A673 (cell line): ENCODE data around the gene SRSF12. TPM values are rescaled to one million over a fixed set of nuclear protein-coding genes. Genes with fewer than 3 reads are reported as not detected.

Source experiments
- BruUV-seq: library from RNA; stranded (reverse); fragments of 400-500 nt; replicated peaks from 2 replicates; lab custom pipeline; 2021; lab: Mats Ljungman, UMichigan
- CTCF ChIA-PET: fragments of 300-600 bp; sonication (Branson Sonifier 250); formaldehyde crosslinking; loops from one replicate; lab custom pipeline; 2022; ENCODE audit warnings: antibody characterized with exemption; lab: Charles Lee
- POLR2A ChIA-PET: fragments of 300-600 bp; sonication (Branson Sonifier 250); formaldehyde crosslinking; loops from one replicate; lab custom pipeline; 2022; ENCODE audit warnings: antibody characterized with exemption; ENCODE audit not compliant: low non-redundant PET; lab: Charles Lee
- DNase-seq: peaks from one replicate; pipeline ENCODE4 v3.0.0-alpha.2; 2015; ENCODE audit warnings: low spot score
- H3K27ac ChIP-seq: fragments of 200-600 bp; sonication (generic); 2 replicates; pipeline ENCODE4 v1.5.1; 2016; ENCODE audit warnings: mixed run types, low read depth, mild to moderate bottlenecking, mixed read lengths, antibody characterized with exemption, low read length; ENCODE audit not compliant: poor library complexity, severe bottlenecking
- H3K27me3 ChIP-seq: fragments of 200-600 bp; sonication (generic); replicated peaks from 2 replicates; pipeline ENCODE4 v1.6.1; 2017; ENCODE audit warnings: mixed run types, low read depth, mild to moderate bottlenecking, mixed read lengths, antibody characterized with exemption, low read length; ENCODE audit not compliant: insufficient read depth, poor library complexity
- H3K36me3 ChIP-seq: fragments of 200-600 bp; sonication (generic); 2 replicates; pipeline ENCODE4 v1.6.1; 2016; ENCODE audit warnings: mixed run types, mild to moderate bottlenecking, mixed read lengths, antibody characterized with exemption, low read length; ENCODE audit not compliant: insufficient read depth, poor library complexity, severe bottlenecking
- H3K4me1 ChIP-seq: fragments of 200-600 bp; sonication (generic); 2 replicates; pipeline ENCODE4 v1.6.1; 2017; ENCODE audit warnings: mixed run types, mild to moderate bottlenecking, mixed read lengths, antibody characterized with exemption, low read length; ENCODE audit not compliant: insufficient read depth, poor library complexity, severe bottlenecking
- H3K4me3 ChIP-seq: fragments of 200-600 bp; sonication (generic); 2 replicates; pipeline ENCODE4 v1.5.1; 2016; ENCODE audit warnings: low read depth, mixed run types, mild to moderate bottlenecking, mixed read lengths, low read length; ENCODE audit not compliant: poor library complexity, severe bottlenecking
- H3K9me3 ChIP-seq: fragments of 200-600 bp; sonication (generic); 2 replicates; pipeline ENCODE4 v1.6.1; 2016; ENCODE audit warnings: mixed run types, low read depth, mild to moderate bottlenecking, mixed read lengths, antibody characterized with exemption, low read length; ENCODE audit not compliant: poor library complexity, severe bottlenecking
- EZH2 ChIP-seq: fragments of 200-600 bp; sonication (generic); IDR thresholded peaks from 2 replicates; pipeline ENCODE4 v1.6.1; 2017; ENCODE audit warnings: borderline replicate concordance, low read depth, mild to moderate bottlenecking, mixed read lengths, antibody characterized with exemption, low read length; ENCODE audit not compliant: poor library complexity, severe bottlenecking
- intact Hi-C: fragments of 100-400 bp; cut with micrococcal nuclease; formaldehyde crosslinking; loops from one replicate; pipeline ENCODE4 v1.10.0; 2022; ENCODE audit not compliant: unreplicated experiment
- total RNA-seq: library from RNA; stranded (reverse); gene quantifications from 2 replicates; pipeline ENCODE4 v1.2.3, GENCODE V29; 2021
- TF ChIP-seq, protein P1 (sequence below): fragments of 300-800, 200-600 bp; sonication (generic); conservative IDR thresholded peaks from 2 replicates; pipeline ENCODE4 v1.5.1; 2017; ENCODE audit warnings: low read depth, mild to moderate bottlenecking, antibody characterized with exemption, low read length, moderate library complexity, mixed read lengths

The SRSF12 gene
- total RNA-seq, 1 experiment from 2014 or later, result 14.3 TPM

DNA sequence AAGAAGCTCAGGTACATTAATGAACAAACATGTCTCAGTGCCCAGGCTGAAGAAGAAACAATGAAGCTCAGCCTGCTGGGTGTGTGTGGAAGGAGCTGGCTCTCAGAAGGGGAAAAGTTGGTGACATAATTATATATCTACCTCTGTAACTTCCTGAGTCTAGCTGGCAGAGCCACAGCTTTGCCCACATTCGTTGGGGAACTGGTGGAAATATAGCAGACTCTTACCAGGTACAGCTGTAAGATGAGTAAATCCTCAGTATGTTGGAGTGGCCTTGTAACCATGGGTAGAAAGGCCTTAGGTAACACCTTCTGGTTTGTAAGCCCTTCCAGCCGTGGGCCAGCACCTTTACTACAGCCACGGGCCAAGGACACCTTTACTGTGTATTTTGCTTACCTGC is 67.2 kb downstream of the SRSF12 start:
- TF ChIP-seq EZH2, result no peak
- TF ChIP-seq, protein P1, sequence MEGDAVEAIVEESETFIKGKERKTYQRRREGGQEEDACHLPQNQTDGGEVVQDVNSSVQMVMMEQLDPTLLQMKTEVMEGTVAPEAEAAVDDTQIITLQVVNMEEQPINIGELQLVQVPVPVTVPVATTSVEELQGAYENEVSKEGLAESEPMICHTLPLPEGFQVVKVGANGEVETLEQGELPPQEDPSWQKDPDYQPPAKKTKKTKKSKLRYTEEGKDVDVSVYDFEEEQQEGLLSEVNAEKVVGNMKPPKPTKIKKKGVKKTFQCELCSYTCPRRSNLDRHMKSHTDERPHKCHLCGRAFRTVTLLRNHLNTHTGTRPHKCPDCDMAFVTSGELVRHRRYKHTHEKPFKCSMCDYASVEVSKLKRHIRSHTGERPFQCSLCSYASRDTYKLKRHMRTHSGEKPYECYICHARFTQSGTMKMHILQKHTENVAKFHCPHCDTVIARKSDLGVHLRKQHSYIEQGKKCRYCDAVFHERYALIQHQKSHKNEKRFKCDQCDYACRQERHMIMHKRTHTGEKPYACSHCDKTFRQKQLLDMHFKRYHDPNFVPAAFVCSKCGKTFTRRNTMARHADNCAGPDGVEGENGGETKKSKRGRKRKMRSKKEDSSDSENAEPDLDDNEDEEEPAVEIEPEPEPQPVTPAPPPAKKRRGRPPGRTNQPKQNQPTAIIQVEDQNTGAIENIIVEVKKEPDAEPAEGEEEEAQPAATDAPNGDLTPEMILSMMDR, result no peak
- intact Hi-C loops, result no loop called here
- Histone ChIP-seq H3K27me3 (no peaks in the 10 kb centered on the region), H3K27ac (no peak overlapping the region), H3K9me3 (no peaks in the 10 kb centered on the region), H3K4me1 (no peaks in the 10 kb centered on the region), H3K36me3 (no peaks in the 10 kb centered on the region), H3K4me3 (no peak overlapping the region)
- BruUV-seq, result no TSS peak
- no peak for DNase-seq
- POLR2A ChIA-PET, result no interaction called here
- CTCF ChIA-PET, result interaction anchor here (0.6 kb wide), 1 partner anchor 29 kb away, joined by 4 read pairs; no protein-coding TSS in a partner anchor

DNA sequence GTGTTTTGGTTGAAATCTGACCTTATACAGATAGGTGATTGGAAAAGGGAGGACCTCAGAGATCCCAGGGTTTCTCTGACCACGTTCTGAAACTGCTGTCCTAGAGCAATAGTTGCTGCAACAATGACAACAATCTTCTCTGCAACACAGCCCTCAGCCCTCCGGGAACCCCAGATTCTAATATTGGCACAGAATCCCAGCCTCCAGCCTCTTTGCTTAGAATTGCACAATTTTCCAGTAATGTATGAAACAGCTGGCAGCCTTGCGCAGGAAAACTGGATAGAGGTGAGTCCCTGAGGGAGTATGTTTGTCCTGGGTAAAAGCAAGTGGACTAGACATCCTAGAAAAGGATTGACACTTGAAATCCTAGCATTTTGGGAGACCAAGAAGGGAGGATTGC is 67.7 kb downstream of the SRSF12 start:
- ChIA-PET POLR2A (no interaction called here), CTCF (interaction anchor here (0.6 kb wide), 1 partner anchor 29 kb away, joined by 4 read pairs; no protein-coding TSS in a partner anchor)
- no peaks in the 10 kb centered on the region for H3K27me3 ChIP-seq
- BruUV-seq, result no TSS peak
- TF ChIP-seq, protein P1, result no peak
- TF ChIP-seq EZH2, result no peak
- no peaks in the 10 kb centered on the region for H3K9me3 ChIP-seq
- H3K4me1 ChIP-seq, result no peaks in the 10 kb centered on the region
- no peak overlapping the region for H3K4me3 ChIP-seq
- DNase-seq, result no peak
- no peak overlapping the region for H3K27ac ChIP-seq
- H3K36me3 ChIP-seq, result no peaks in the 10 kb centered on the region
- intact Hi-C loops, result no loop called here

DNA sequence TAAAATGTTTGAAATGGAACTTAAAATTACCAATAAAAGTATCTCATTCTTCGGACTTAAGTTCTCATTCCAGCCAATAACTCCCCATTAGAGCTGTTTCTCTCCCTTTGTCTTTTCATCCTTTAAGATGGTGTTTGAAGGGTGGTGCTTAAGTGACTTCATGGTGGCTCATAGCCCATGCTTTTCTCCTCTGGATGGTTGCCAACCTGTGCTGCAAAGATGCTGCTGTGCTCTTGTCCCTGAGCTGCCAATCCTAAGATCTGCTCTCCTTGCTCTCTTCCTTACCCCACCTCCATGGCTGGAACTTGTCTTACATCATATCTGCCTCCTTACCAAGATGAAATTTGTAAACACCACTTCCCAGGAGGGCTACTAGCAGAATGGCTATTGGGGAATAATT is 68.9 kb downstream of the SRSF12 start:
- peak; percentile 36 for DNase-seq

More for the DNA sequence above, 68.9 kb downstream of the SRSF12 start:
- ChIA-PET POLR2A (no interaction called here), CTCF (no interaction called here)
- BruUV-seq, result no TSS peak
- no peaks in the 10 kb centered on the region for H3K27me3 ChIP-seq
- H3K4me1 ChIP-seq, result no peaks in the 10 kb centered on the region
- intact Hi-C loops, result no loop called here
- TF ChIP-seq EZH2, result no peak
- TF ChIP-seq, protein P1, result no peak
- H3K9me3 ChIP-seq, result no peaks in the 10 kb centered on the region
- no peaks in the 10 kb centered on the region for H3K36me3 ChIP-seq
- no peak overlapping the region for H3K27ac ChIP-seq
- no peak overlapping the region for H3K4me3 ChIP-seq
